Lower lobe of right lung (tissue), 2 donors: ENCODE results near the gene KLF16. TPM values are rescaled to one million over a fixed set of nuclear protein-coding genes. Genes with fewer than 3 reads are reported as not detected.

Experiments
- ATAC-seq, 2 donors: fragments of 200-7000 bp; cut with Tn5 transposase; one replicate each; pipeline ENCODE4 v1.9.1; 2020 to 2022; ENCODE audit warnings: mild to moderate bottlenecking in 2 of 2, moderate library complexity in 2 of 2
- DNase-seq: peaks from one replicate; pipeline ENCODE4 v3.0.0-alpha.2; 2020
- H3K27ac ChIP-seq: fragments of 200-600 bp; one replicate; pipeline ENCODE4 v1.8.0; 2022
- H3K27me3 ChIP-seq: fragments of 200-600 bp; one replicate; pipeline ENCODE4 v1.8.0; 2022; ENCODE audit warnings: low read depth
- H3K36me3 ChIP-seq: fragments of 200-600 bp; one replicate; pipeline ENCODE4 v1.8.0; 2022; ENCODE audit warnings: mild to moderate bottlenecking
- H3K4me1 ChIP-seq: fragments of 200-600 bp; one replicate; pipeline ENCODE4 v1.8.0; 2022
- H3K4me3 ChIP-seq: fragments of 200-600 bp; one replicate; pipeline ENCODE4 v1.8.0; 2022; ENCODE audit warnings: mild to moderate bottlenecking
- H3K9me3 ChIP-seq: fragments of 200-600 bp; one replicate; pipeline ENCODE4 v1.8.0; 2022
- CTCF ChIP-seq: fragments of 200-600 bp; IDR thresholded peaks from one replicate; pipeline ENCODE4 v1.8.0; 2022; ENCODE audit warnings: antibody characterized with exemption, mild to moderate bottlenecking
- intact Hi-C: fragments of 100-400 bp; cut with DNase I; formaldehyde crosslinking; loops from one replicate; pipeline ENCODE4 v1.11.0; 2022
- total RNA-seq: library from RNA; stranded (reverse); fragmentation: NEBNext Ultra II Directional; extraction: Animal tissue kit (Norgen Biotek cat#: 25700); gene quantifications from one replicate; pipeline ENCODE4 v1.2.1, GENCODE V29; 2021
- donor health status: DM: no; HTN: yes; CAD: no; lungs with severe emphysema.

Gene KLF16
- total RNA-seq, 1 donor from 2014 or later = 22.2 TPM

GRCh38 chr19:1809678-1810077 is 53.7 kb downstream of the KLF16 start:
- ATAC-seq (no peak), DNase-seq (no peak)
- TF ChIP-seq CTCF = no peak
- peaks cover 14% of the 10 kb centered on the region for H3K4me1 ChIP-seq
- H3K27ac ChIP-seq = no peak overlapping the region
- H3K36me3 ChIP-seq = peaks cover 1% of the 10 kb centered on the region
- no peaks in the 10 kb centered on the region for H3K9me3 ChIP-seq
- no peaks in the 10 kb centered on the region for H3K27me3 ChIP-seq
- no peak overlapping the region for H3K4me3 ChIP-seq
- intact Hi-C loops = no loop called here

GRCh38 chr19:1808395-1808731 is 55.0 kb downstream of the KLF16 start:
- Histone ChIP-seq H3K27ac (no peak overlapping the region), H3K4me1 (peaks cover 8% of the 10 kb centered on the region), H3K27me3 (no peaks in the 10 kb centered on the region), H3K9me3 (no peaks in the 10 kb centered on the region), H3K4me3 (no peak overlapping the region), H3K36me3 (no peaks in the 10 kb centered on the region)
- intact Hi-C loops = no loop called here
- no peak for TF ChIP-seq CTCF
- DNase-seq (no peak), ATAC-seq (no peak)

GRCh38 chr19:1807695-1808394 is 55.5 kb downstream of the KLF16 start:
- Histone ChIP-seq H3K9me3 (no peaks in the 10 kb centered on the region), H3K4me1 (peaks cover 3% of the 10 kb centered on the region), H3K27me3 (no peaks in the 10 kb centered on the region), H3K36me3 (no peaks in the 10 kb centered on the region), H3K4me3 (no peak overlapping the region), H3K27ac (no peak overlapping the region)
- ATAC-seq = no peak
- no peak for TF ChIP-seq CTCF
- intact Hi-C loops = no loop called here
- DNase-seq = no peak

- intact Hi-C loops = no loop called here
- ATAC-seq (no peak), DNase-seq (no peak)
- no peaks in the 10 kb centered on the region for H3K36me3 ChIP-seq
- no peaks in the 10 kb centered on the region for H3K4me1 ChIP-seq
- H3K9me3 ChIP-seq = no peaks in the 10 kb centered on the region
- H3K4me3 ChIP-seq = no peak overlapping the region
- TF ChIP-seq CTCF = no peak
- H3K27me3 ChIP-seq = no peaks in the 10 kb centered on the region
- no peak overlapping the region for H3K27ac ChIP-seq
Measured at GRCh38 chr19:1807030-1807694, 56.2 kb downstream of the KLF16 start.

- Histone ChIP-seq H3K4me1 (no peaks in the 10 kb centered on the region), H3K9me3 (no peaks in the 10 kb centered on the region), H3K27me3 (no peaks in the 10 kb centered on the region), H3K4me3 (no peak overlapping the region), H3K36me3 (no peaks in the 10 kb centered on the region), H3K27ac (no peak overlapping the region)
- intact Hi-C loops = no loop called here
- ATAC-seq = no peak
- TF ChIP-seq CTCF = no peak
- DNase-seq = no peak
Measured at GRCh38 chr19:1806184-1807029, 57.0 kb downstream of the KLF16 start.
